ENCODE results near the gene NELL2.

- TF ChIP-seq, protein P1, sequence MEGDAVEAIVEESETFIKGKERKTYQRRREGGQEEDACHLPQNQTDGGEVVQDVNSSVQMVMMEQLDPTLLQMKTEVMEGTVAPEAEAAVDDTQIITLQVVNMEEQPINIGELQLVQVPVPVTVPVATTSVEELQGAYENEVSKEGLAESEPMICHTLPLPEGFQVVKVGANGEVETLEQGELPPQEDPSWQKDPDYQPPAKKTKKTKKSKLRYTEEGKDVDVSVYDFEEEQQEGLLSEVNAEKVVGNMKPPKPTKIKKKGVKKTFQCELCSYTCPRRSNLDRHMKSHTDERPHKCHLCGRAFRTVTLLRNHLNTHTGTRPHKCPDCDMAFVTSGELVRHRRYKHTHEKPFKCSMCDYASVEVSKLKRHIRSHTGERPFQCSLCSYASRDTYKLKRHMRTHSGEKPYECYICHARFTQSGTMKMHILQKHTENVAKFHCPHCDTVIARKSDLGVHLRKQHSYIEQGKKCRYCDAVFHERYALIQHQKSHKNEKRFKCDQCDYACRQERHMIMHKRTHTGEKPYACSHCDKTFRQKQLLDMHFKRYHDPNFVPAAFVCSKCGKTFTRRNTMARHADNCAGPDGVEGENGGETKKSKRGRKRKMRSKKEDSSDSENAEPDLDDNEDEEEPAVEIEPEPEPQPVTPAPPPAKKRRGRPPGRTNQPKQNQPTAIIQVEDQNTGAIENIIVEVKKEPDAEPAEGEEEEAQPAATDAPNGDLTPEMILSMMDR (IDR thresholded peaks at IDR 0.05) = no peak
- TF ChIP-seq KDM5A (IDR thresholded peaks at IDR 0.05) = no peak
- TF ChIP-seq ZC3H11A (IDR thresholded peaks at IDR 0.05) = no peak
- no peak for TF ChIP-seq SMC3 (IDR thresholded peaks at IDR 0.05)
- no peak for TF ChIP-seq EP300 (IDR thresholded peaks at IDR 0.05)
- TF ChIP-seq TP53 (CRISPR knock-in tag; IDR thresholded peaks at IDR 0.05) = no peak
- TF ChIP-seq MAX (IDR thresholded peaks at IDR 0.05) = no peak
- no peak for TF ChIP-seq CHD4 (IDR thresholded peaks at IDR 0.05; ENCODE audit: borderline replicate concordance)
- TF ChIP-seq JUN (IDR thresholded peaks at IDR 0.05) = no peak
- TF ChIP-seq CHD2 (IDR thresholded peaks at IDR 0.05; ENCODE audit: low read length, partially characterized antibody) = no peak
- TF ChIP-seq POLR2A (IDR thresholded peaks at IDR 0.05; ENCODE audit: low read length) = no peak
Measured at GRCh38 chr12:44847888-44848702, 28.0 kb downstream of the NELL2 start.

Data from A549 (cell line).